GM18502 (cell line): ENCODE data around the gene DHX15.
A peak's percentile ranks its signal among the peaks of the same experiment; 100 is the strongest.

Source experiments
- ATAC-seq: cut with Tn5 transposase; IDR thresholded peaks from one replicate; pipeline ENCODE4 v1.9.1; 2021; ENCODE audit warnings: mild to moderate bottlenecking; ENCODE audit not compliant: unreplicated experiment, poor library complexity

Gene DHX15

DNA sequence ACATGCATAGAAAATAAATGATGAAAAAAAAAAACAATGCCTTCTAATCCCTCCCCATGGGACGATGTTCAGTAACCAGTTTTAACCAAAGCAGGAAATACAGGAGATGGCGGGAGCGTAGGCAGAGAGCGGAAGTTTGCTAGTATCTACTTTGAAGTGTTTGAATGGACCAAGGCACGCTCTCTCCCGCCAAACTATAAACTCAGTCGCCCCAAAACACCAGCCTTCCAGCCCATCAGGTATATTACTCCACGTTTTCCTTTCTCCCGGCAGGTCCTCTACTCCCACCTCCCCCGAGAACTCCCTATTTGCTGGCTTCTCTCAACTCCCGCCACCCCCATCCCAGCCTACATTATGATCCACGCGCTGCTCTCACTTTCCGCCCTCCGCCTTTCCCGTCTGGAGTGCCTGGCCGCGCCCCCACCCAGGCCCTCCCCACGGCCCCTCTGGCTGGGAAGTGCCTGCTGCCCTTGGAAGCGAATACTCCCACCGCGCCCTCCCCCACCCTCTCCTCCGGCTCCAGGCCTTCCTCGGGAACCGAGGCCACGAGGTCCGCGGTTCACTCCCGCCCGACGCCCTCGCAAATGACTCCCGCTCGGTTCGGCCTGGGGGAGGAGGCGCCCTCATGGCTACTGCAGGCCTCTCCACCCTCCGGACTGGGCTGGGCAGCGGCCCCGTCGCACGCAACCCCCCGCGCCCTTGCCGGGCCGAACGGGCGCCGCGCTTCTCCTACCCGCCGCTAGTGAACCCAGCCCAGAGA is 723 bp downstream of the DHX15 start:
- ATAC-seq = peak; percentile 23

DNA sequence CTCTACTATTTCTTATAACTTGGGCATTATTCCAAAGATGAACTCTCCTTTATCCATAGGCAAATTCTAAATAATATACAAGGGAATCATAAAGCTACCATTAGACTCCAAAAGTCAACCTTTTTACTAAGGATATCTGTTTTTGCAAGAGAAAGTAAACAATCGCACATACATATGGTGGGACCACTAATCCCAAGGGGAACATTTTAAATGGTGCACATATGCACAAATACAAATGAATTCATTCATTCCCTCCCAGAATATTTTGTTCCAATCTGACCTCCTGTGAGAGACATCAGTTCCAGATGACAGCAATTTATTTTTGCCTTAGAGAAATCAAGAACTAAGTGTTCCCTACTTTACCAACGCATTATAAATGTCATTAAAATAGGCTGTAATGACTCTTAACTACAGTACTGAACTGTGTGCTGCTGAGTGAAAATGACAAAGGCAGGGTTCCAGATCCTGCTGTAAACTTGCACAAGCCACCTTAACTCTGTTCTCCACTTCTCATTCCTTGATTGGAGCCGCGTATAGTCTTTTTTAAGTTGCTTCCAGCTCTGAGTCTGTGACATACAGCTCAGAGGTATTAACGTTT is 2.0 kb downstream of the DHX15 start:
- no peak for ATAC-seq

DNA sequence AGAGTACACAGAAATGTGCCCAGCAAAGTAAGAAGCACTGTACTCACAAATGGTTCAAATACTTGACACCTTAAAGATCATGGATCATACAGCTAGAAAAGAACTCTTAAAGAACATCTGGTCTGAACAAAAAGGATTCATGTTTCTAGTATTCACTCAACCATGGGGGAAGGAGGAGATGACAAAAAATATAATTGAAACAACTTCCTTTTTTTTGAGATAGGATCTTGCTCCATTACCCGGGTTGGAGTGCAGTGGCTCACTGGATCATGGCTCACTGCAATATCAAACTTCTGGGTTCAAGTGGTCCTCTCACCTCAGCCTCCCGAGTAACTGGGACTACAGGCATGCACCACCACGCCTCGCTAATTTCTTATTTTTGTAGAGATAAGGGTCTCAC is 6.0 kb downstream of the DHX15 start:
- no peak for ATAC-seq

GRCh38 chr4:24576276-24576675 is 8.1 kb downstream of the DHX15 start:
- no peak for ATAC-seq

DNA sequence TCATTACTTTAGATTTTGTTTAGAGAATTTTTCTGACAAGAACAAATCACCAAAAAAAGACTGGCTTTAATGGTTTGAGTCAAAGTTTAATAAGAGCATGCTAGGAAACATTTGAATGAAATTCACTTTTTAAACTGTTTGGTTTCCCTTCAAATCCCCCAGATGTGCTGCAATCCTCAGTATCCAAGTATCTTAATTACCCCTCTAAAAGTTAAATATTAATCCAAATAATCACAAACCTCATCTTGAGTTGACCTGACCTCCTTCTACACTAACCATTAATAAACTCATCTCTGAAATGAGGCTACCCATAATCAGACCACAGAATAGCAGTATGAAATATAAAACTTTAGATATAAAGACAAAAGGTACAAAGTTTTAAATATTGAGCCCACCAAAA is 10.1 kb downstream of the DHX15 start:
- no peak for ATAC-seq

GRCh38 chr4:24573582-24573981 is 10.8 kb downstream of the DHX15 start:
- ATAC-seq = no peak

DNA sequence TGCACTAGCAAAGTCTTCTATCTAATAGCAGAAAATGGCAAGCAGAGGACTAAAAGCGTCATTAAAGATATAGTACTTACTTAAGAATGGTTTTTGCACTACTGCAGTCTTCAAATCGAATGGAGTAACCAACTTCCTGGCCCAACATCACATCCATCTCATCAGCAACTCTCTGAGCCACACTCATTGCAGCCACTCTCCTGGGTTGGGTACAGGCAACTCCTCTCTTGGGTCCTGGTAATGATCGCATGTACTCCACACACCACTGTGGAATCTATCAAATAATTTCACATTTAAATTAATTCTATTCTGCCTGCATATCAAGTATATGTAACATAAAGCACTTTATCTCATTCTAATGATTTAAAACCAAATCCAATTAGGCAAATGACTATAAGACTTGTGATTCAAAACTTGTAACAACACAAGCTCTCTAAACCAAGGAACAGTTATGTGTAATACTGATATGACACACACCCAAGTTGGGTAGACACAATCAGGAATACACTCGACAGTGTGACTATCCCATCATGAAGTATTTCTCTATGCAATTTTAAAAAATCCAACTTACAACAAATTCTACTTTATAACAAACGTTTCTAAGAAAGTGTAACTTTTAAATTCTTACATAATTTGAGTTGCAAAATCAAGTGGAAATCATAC is 13.6 kb downstream of the DHX15 start:
- peak; percentile 32 for ATAC-seq

DNA sequence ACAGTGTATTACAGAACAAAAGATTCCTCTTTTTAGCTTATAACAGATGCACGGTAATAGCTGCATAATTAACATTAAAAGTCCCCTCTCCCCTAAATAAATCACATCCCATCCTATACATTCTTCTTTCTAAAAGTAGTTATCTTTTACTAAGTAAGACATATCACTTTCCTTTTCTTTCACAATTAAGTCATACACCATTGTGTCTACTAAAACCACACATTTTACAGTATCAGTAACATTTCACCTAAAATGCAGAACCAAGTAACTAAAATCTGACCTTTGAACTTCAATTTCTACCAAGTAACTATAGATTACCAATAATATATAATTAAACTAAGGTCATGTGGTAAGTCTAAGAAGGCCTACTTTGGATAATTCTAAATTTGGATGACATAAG is 14.2 kb downstream of the DHX15 start:
- ATAC-seq = peak; percentile 63

GRCh38 chr4:24569662-24570061 is 14.7 kb downstream of the DHX15 start:
- ATAC-seq = no peak

DNA sequence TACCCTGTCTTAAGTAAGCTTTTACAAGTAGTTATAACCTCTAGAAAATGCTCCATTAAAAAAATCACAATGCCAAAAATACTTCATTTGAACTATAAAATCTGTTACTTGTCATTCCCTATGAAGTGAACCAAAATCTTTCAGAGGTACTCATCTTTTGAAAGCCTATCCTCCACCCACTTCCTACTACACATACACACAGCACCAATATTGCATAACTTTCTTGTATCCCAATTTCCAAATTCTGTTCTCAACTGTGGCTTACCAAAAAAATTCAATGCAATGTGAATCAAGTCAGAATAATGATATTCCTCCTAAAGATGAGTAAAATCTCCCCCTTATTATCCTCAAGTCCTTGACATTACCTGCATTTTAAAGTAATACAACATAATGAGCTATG is 15.9 kb downstream of the DHX15 start:
- ATAC-seq = no peak

DNA sequence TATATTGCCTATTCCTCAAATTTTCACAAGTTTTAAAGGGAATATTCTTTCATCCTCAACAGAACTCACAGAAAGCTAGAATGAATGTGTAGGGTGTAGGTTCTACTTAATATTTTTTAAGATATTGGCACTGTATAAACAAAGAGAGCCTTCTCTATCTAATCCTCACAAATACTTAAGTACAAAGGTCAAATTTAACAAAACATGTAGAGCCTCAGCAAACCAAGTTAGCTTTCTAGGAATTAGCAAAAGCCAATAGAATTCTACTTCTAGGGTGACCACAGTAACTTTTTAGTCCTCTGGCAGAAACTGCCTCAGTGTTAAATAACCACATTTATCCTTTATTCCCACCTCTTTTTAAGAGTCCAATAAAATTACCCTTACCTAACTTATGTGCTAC is 19.3 kb downstream of the DHX15 start:
- no peak for ATAC-seq

DNA sequence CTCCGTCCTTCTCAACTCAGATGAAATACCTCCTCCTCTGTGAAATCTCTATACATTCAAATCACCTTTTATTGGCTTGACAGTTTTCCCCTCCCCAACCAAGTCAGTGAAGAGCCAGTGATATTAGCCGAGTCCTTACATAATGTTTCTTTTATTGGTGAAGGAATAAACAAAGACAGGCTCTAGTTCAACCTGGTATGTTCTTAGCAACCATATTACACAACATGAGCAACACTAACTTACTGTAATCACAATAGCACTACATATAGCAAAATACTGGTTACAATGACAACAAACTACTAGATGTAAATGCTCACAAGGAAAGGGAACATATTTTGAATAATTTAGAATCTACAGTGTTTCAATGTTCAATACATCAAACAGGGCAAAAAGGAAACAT is 19.9 kb downstream of the DHX15 start:
- ATAC-seq = no peak

DNA sequence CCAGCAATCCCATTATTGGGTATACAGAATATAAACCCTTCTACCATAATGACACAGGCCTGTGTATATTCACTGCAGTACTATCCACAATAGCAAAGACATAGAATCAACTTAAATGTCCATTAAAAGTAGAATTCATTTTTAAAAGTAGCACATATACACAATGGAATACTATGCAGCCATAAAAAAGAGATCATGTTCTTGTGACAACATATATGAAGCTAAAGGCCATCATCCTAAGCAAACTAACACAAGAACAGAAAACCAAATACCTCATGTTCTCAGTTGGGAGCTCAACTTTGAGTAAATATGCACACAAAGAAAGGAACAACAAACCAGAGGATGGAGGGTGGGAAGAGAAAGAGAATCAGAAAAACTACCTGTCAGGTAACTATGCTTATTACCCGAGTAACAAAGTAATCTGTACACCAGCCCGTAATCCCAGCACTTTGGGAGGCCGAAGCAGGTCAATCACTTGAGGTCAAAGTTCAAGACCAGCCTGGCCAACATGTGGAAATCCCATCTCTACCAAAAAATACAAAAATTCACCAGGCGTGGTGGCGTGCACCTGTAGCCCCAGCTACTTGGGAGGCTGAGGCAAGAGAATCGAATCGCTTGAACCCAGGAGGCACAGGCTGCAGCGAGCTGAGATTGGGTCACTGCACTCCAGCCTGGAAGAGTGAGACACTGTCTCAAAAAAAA is 22.8 kb downstream of the DHX15 start:
- no peak for ATAC-seq

DNA sequence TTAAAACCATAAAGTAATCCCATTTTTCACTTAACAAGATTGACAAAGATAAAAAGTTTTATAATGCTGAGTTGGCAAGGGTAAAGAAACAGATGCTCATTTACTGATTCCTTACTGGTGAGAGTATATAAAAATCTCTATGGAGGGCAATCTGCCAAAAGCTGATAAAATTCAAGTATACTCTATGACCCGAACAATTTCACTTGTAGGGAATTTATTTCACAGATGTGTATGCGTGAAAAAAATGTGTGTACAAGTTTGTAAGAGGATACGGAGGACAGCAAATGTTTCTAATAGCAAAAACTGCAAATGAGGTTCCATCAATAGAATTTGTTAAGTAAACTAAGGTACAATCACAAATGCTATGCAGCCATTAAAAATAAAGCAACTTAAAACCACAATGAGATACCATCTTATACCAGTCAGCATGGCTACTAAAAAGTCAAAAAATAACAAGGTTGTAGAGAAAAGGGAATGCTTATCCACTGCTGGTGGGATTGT is 23.4 kb downstream of the DHX15 start:
- no peak for ATAC-seq

- ATAC-seq = no peak
These were observed 24.5 kb downstream of the DHX15 start for GRCh38 chr4:24559889-24560288.

- no peak for ATAC-seq
These were observed 25.1 kb downstream of the DHX15 start for GRCh38 chr4:24559032-24559821.

GRCh38 chr4:24557026-24558025 is 27.0 kb downstream of the DHX15 start:
- ATAC-seq = peak; percentile 76

DNA sequence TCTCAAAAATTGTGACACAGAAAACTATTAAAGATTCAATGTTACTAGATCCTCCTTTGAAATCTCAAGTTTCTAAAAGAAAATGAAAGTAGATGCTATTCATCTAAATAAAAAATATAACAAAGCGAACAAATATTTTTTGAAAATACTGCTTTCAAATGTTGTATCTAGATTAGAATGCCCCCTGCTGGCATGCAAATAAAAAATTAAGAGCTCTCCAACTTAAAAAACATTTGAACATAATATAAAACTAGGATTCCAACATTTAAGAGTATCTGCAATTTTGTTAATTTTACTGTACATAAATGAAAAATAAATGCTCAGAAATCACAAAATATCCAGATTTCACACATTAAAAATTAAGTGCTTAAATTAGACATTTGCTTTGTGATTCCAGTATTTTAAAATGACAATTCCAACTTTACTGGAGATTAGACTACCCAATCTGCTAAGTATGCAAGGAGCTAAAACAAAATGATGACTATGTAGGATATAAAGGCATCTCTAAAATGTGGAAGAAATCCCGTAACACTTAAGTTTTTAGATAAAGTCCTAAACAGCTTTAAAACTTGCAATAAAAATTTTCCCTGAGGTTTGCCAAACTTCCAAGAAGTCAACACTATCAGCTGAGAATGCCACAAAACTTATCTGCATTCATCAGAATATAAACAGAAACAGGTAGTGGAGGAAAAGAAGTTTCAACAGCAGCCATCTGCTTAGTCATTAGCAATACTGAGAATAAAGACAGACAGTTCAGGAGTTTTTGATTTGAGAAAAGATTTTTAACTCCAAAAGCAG is 32.7 kb downstream of the DHX15 start:
- ATAC-seq = no peak
